Measurements from ENCODE around the gene CCL17.
"Not testable (repeated sequence)": the region's sequence is repeated elsewhere in the genome, so short reads cannot be mapped to it uniquely, and the experiment has no call there.

CCL17 gene

GRCh38 chr16:57403965-57404817 is at the start of gene CCL17:
CCL17 (plus strand) TSS chr16:57404767; CDS start chr16:57413933, 9,166 bp downstream.
- no peak for DNase-seq (ENCODE audit: low spot score)

GRCh38 chr16:57355898-57356414 is 48.6 kb upstream of the CCL17 start:
- DNase-seq (ENCODE audit: low spot score), result no peak

GRCh38 chr16:57356547-57356946 is 48.0 kb upstream of the CCL17 start:
- no peak for DNase-seq (ENCODE audit: low spot score)

GRCh38 chr16:57357330-57358085 is 47.1 kb upstream of the CCL17 start:
- DNase-seq (ENCODE audit: low spot score), result no peak

GRCh38 chr16:57358086-57358420 is 46.5 kb upstream of the CCL17 start:
- DNase-seq (ENCODE audit: low spot score), result no peak

GRCh38 chr16:57358527-57359095 is 46.0 kb upstream of the CCL17 start, which contains the start of gene CCL22:
CCL22 (plus strand) TSS chr16:57358783; CDS start chr16:57358817, 34 bp downstream.
- no peak for DNase-seq (ENCODE audit: low spot score)

GRCh38 chr16:57360321-57360935 is 44.1 kb upstream of the CCL17 start:
- no peak for DNase-seq (ENCODE audit: low spot score)

- no peak for DNase-seq (ENCODE audit: low spot score)
Measured at GRCh38 chr16:57361404-57361803, 43.2 kb upstream of the CCL17 start.

GRCh38 chr16:57364143-57364542 is 40.4 kb upstream of the CCL17 start:
- DNase-seq (ENCODE audit: low spot score), result no peak

GRCh38 chr16:57366544-57367040 is 38.0 kb upstream of the CCL17 start:
- no peak for DNase-seq (ENCODE audit: low spot score)

- no peak for DNase-seq (ENCODE audit: low spot score)
Measured at GRCh38 chr16:57367116-57367752, 37.3 kb upstream of the CCL17 start.

- DNase-seq (ENCODE audit: low spot score), result no peak
Measured at GRCh38 chr16:57371494-57372371, 32.8 kb upstream of the CCL17 start.

GRCh38 chr16:57372372-57373116 is 32.0 kb upstream of the CCL17 start, which contains the start of gene CX3CL1:
CX3CL1 (plus strand) TSS chr16:57372490; CDS start chr16:57372569, 79 bp downstream.
- no peak for DNase-seq (ENCODE audit: low spot score)

GRCh38 chr16:57373117-57373947 is 31.2 kb upstream of the CCL17 start:
- no peak for DNase-seq (ENCODE audit: low spot score)

GRCh38 chr16:57374067-57374534 is 30.5 kb upstream of the CCL17 start:
- DNase-seq (ENCODE audit: low spot score), result no peak

GRCh38 chr16:57374925-57375465 is 29.6 kb upstream of the CCL17 start:
- not testable (repeated sequence) for DNase-seq (ENCODE audit: low spot score)

- DNase-seq (ENCODE audit: low spot score), result no peak
Measured at GRCh38 chr16:57376313-57376818, 28.2 kb upstream of the CCL17 start.

Data from hematopoietic multipotent progenitor cell treated with erythropoietin and hydrocortisone succinate and interleukin-3 and kit ligand, for 17 days (in vitro differentiated cells).